GM12878 (cell line): ENCODE data around the gene PITX1. TPM values are rescaled to one million over a fixed set of nuclear protein-coding genes. Genes with fewer than 3 reads are reported as not detected.

Source experiments
- ATAC-seq: fragments of 200-7000 bp; cut with Tn5 transposase; 3 replicates; pipeline ENCODE4 v1.9.1; 2020; ENCODE audit warnings: mild to moderate bottlenecking, moderate library complexity
- BruUV-seq: library from RNA; stranded (reverse); fragments of 400-500 nt; replicated peaks from 2 replicates; lab custom pipeline; 2021; lab: Mats Ljungman, UMichigan
- CTCF ChIA-PET: fragments of 300-600 bp; sonication (Branson Sonifier 250); formaldehyde crosslinking; extraction: SDS; loops from one replicate; lab custom pipeline; 2021; ENCODE audit warnings: inconsistent platforms; lab: Yijun Ruan, JAX
- POLR2A ChIA-PET: fragments of 350-600 bp; formaldehyde crosslinking; extraction: SDS; loops from one replicate; lab custom pipeline; 2021; ENCODE audit warnings: inconsistent platforms; lab: Charles Lee
- RAD21 ChIA-PET: fragments of 300-600 bp; sonication (Branson Sonifier 250); formaldehyde crosslinking; loops from one replicate; lab custom pipeline; 2023; ENCODE audit warnings: antibody characterized with exemption; ENCODE audit not compliant: unreplicated experiment; lab: Charles Lee
- SMC1A ChIA-PET: fragments of 300-600 bp; sonication (Branson Sonifier 250); formaldehyde crosslinking; loops from one replicate; lab custom pipeline; 2023; ENCODE audit not compliant: unreplicated experiment, uncharacterized antibody; lab: Charles Lee
- DNase-seq: peaks from one replicate; pipeline ENCODE4 v3.0.0-alpha.2; 2011; ENCODE audit warnings: low read depth, low spot score
- FAIRE-seq: peaks from 3 replicates; lab custom pipeline; 2011; peaks lifted over from hg19 to GRCh38; lab: Jason Lieb, UNC
- H2AFZ ChIP-seq: 2 replicates; pipeline ENCODE4 v1.6.0; 2011; ENCODE audit warnings: low read depth, low read length, control low read depth; ENCODE audit not compliant: control insufficient read depth
- H3K27ac ChIP-seq: 2 replicates; pipeline ENCODE4 v1.5.1; 2011; ENCODE audit warnings: control low read depth; ENCODE audit not compliant: control insufficient read depth, insufficient read depth
- H3K27me3 ChIP-seq, 2 experiments: replicated peaks in 1 of 2; 2 replicates each; pipeline versions ENCODE4 v1.6.0 to v1.6.1; 2011; ENCODE audit warnings: low read length in 1 of 2; ENCODE audit not compliant: control insufficient read depth in 2 of 2, insufficient read depth in 2 of 2
- H3K36me3 ChIP-seq, 2 experiments: 2 replicates each; pipeline ENCODE4 v1.5.1; 2011; ENCODE audit warnings: low read length in 1 of 2; ENCODE audit not compliant: control insufficient read depth in 2 of 2, insufficient read depth in 2 of 2
- H3K4me1 ChIP-seq: 2 replicates; pipeline ENCODE4 v1.6.1; 2011; ENCODE audit warnings: mild to moderate bottlenecking, low read length, moderate library complexity, mixed read lengths; ENCODE audit not compliant: control insufficient read depth, insufficient read depth
- H3K4me2 ChIP-seq: 2 replicates; pipeline ENCODE4 v1.6.0; 2011; ENCODE audit warnings: control low read depth; ENCODE audit not compliant: control insufficient read depth, insufficient read depth
- H3K4me3 ChIP-seq: fragments of 200-600 bp; sonication (generic); 2 replicates; pipeline ENCODE4 v1.5.1; 2016
- H3K79me2 ChIP-seq: 2 replicates; pipeline ENCODE4 v1.6.0; 2011; ENCODE audit warnings: low read length; ENCODE audit not compliant: control insufficient read depth, insufficient read depth
- H3K9ac ChIP-seq: 2 replicates; pipeline ENCODE4 v1.8.0; 2011; ENCODE audit warnings: low read length, control low read depth, mixed read lengths; ENCODE audit not compliant: control insufficient read depth, insufficient read depth
- H3K9me3 ChIP-seq: replicated peaks from 3 replicates; pipeline ENCODE4 v1.5.1; 2011; ENCODE audit warnings: mild to moderate bottlenecking, low read length; ENCODE audit not compliant: control insufficient read depth, insufficient read depth
- H4K20me1 ChIP-seq: 2 replicates; pipeline ENCODE4 v1.6.0; 2011; ENCODE audit not compliant: control insufficient read depth, insufficient read depth
- BACH1 ChIP-seq: fragments of 450-650 bp; IDR thresholded peaks from 2 replicates; pipeline ENCODE4 v1.6.1; 2017; ENCODE audit warnings: mild to moderate bottlenecking, borderline replicate concordance
- CBX5 ChIP-seq: sonication (generic); IDR thresholded peaks from 2 replicates; pipeline ENCODE4 v1.6.1; 2016; ENCODE audit warnings: low read depth, moderate library complexity, mild to moderate bottlenecking, inconsistent platforms
- CHD2 ChIP-seq: IDR thresholded peaks from 2 replicates; pipeline ENCODE4 v1.6.1; 2011; ENCODE audit warnings: low read depth, low read length, improper control_type of control experiment, borderline replicate concordance
- CREB1 ChIP-seq: IDR thresholded peaks from 2 replicates; pipeline ENCODE4 v1.6.1; 2012; ENCODE audit warnings: low read depth, mild to moderate bottlenecking, inconsistent platforms
- EGR1 ChIP-seq, 2 experiments: IDR thresholded peaks; 1 replicate in 1 of 2; 2 replicates in 1 of 2; pipeline ENCODE4 v1.6.1; 2011 to 2012; ENCODE audit warnings: low read depth in 2 of 2, low read length in 2 of 2, borderline replicate concordance in 1 of 2, mild to moderate bottlenecking in 1 of 2, moderate library complexity in 1 of 2
- FOS ChIP-seq: IDR thresholded peaks from 3 replicates; pipeline ENCODE4 v1.6.1; 2011; ENCODE audit warnings: borderline replicate concordance; ENCODE audit not compliant: insufficient read length; ENCODE audit errors: extremely low read depth
- HDGF ChIP-seq: fragments of 450-650 bp; IDR thresholded peaks from 2 replicates; pipeline ENCODE4 v1.6.1; 2016; ENCODE audit warnings: antibody characterized with exemption
- KDM1A ChIP-seq: fragments of 200-600 bp; sonication (generic); IDR thresholded peaks from 2 replicates; pipeline ENCODE4 v1.6.1; 2016; ENCODE audit warnings: borderline replicate concordance
- MTA2 ChIP-seq: fragments of 450-650 bp; IDR thresholded peaks from 2 replicates; pipeline ENCODE4 v1.6.1; 2016; ENCODE audit warnings: low read depth, mild to moderate bottlenecking, moderate library complexity
- NFYA ChIP-seq: IDR thresholded peaks from 2 replicates; pipeline ENCODE4 v1.6.1; 2011; ENCODE audit warnings: low read depth, mild to moderate bottlenecking, low read length, improper control_type of control experiment, borderline replicate concordance
- SUZ12 ChIP-seq: fragments of 200-600 bp; sonication (generic); IDR thresholded peaks from one replicate; pipeline ENCODE4 v1.6.1; 2018; ENCODE audit warnings: antibody characterized with exemption, mild to moderate bottlenecking; ENCODE audit not compliant: unreplicated experiment
- TCF3 ChIP-seq: IDR thresholded peaks from 2 replicates; pipeline ENCODE4 v1.6.1; 2012; ENCODE audit warnings: low read depth, mild to moderate bottlenecking, low read length, borderline replicate concordance; ENCODE audit not compliant: insufficient read depth
- WGBS: methylation state at CpG from one replicate; pipeline ENCODE4 v1.1.6; 2016; ENCODE audit warnings: low lambda C conversion rate; ENCODE audit not compliant: insufficient replicate concordance, insufficient coverage; ENCODE audit errors: missing lambda C conversion rate; 5-methylcytosine and 5-hydroxymethylcytosine counted together
- in situ Hi-C: fragments of 300-500 bp; cut with MboI; formaldehyde crosslinking; loops from 9 replicates; pipeline ENCODE4 v1.14.3; 2018; ENCODE audit warnings: mixed read lengths
- intact Hi-C: fragments of 100-400 bp; cut with micrococcal nuclease; formaldehyde crosslinking; loops from one replicate; pipeline ENCODE4 v1.14.2; 2022; ENCODE audit not compliant: unreplicated experiment
- polyA plus RNA-seq, 11 experiments: library from polyadenylated mRNA; depleted of rRNA in 4 of 11; unstranded in 6 of 11; stranded (reverse) in 5 of 11; fragments of >200 nt; fragmentation: Nextera tagmentation in 4 of 11; fragmentation: Illumina TruSeq in 1 of 11; extraction: Ambion mirVana in 4 of 11; extraction: Trizol in 1 of 11; gene quantifications; 1 replicate in 1 of 11; 2 replicates in 10 of 11; pipeline versions ENCODE4 v1.2.1 to v1.2.3, GENCODE V29; 2011 to 2016; ENCODE audit warnings: inconsistent platforms in 2 of 11, missing spikeins in 2 of 11, low read depth in 1 of 11
- total RNA-seq, 4 experiments: library from RNA; depleted of rRNA in 3 of 4; stranded (reverse); fragments of >200 nt in 3 of 4; fragmentation: Illumina TruSeq in 1 of 4; extraction: Trizol in 1 of 4; gene quantifications; 2 replicates each; pipeline versions ENCODE4 v1.2.1 to v1.2.3, GENCODE V29; 2013 to 2021
- TF ChIP-seq, protein P1 (sequence below): fragments of 450-650 bp; formaldehyde crosslinking; IDR thresholded peaks from 2 replicates; pipeline ENCODE4 v1.4.0; 2022; ENCODE audit warnings: mild to moderate bottlenecking, moderate library complexity
- TF ChIP-seq, protein P2 (sequence below): fragments of 150-350 bp; IDR thresholded peaks from 2 replicates; pipeline ENCODE4 v1.6.1; 2014; ENCODE audit warnings: mild to moderate bottlenecking, low read depth, low read length

Gene PITX1
- total and polyA plus RNA-seq, 10 of the 15 experiments (the other 5 are each of a cell fraction or from before 2014, with no cell fraction given) = 0.16 to 1.1 (median 0.68) TPM; not detected in 5

DNA sequence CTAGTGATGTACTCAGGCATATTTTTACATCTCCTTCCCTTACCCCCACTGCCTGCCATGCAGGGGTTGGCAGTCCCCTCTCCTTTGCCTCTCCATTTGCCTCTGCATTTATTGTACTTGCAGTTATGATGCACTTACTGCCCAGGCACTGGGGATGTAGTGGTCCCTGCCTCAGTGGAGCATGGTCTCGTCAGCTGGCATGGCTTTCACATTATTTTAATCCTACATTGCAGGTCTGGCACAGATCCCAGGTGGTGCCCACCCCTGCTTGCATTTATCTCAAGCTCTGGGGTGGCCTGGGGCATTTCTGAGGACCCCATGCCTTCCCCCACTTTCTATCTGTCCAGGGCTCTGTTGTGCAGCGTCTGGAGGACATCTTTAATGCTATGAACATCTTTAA lies 23.2 kb upstream of the PITX1 start:
- Histone ChIP-seq H3K4me2 (no peak overlapping the region), H3K79me2 (no peaks in the 10 kb centered on the region), H3K27ac (no peak overlapping the region), H3K4me1 (peaks cover 14% of the 10 kb centered on the region), H4K20me1 (no peaks in the 10 kb centered on the region), H3K27me3 (peaks cover 0 to 3% of the 10 kb centered on the region in 2 experiments; a peak in 2 of 4 replicates), H2AFZ (no peak overlapping the region), H3K4me3 (no peak overlapping the region), H3K36me3 (no peaks in the 10 kb centered on the region), H3K9ac (no peak overlapping the region), H3K9me3 (no peaks in the 10 kb centered on the region)
- TF ChIP-seq TCF3 = no peak
- TF ChIP-seq CBX5 = no peak
- TF ChIP-seq BACH1 = no peak
- TF ChIP-seq NFYA = no peak
- TF ChIP-seq EGR1 (IDR thresholded peaks at IDR 0.05; ENCODE audit: borderline replicate concordance in 1 of 2, low read depth in 2 of 2, low read length in 2 of 2) = no peak
- TF ChIP-seq KDM1A = no peak
- no peak for TF ChIP-seq FOS
- TF ChIP-seq SUZ12 = no peak
- no peak for TF ChIP-seq CHD2
- no peak for TF ChIP-seq MTA2
- TF ChIP-seq HDGF = no peak
- TF ChIP-seq, protein P1, sequence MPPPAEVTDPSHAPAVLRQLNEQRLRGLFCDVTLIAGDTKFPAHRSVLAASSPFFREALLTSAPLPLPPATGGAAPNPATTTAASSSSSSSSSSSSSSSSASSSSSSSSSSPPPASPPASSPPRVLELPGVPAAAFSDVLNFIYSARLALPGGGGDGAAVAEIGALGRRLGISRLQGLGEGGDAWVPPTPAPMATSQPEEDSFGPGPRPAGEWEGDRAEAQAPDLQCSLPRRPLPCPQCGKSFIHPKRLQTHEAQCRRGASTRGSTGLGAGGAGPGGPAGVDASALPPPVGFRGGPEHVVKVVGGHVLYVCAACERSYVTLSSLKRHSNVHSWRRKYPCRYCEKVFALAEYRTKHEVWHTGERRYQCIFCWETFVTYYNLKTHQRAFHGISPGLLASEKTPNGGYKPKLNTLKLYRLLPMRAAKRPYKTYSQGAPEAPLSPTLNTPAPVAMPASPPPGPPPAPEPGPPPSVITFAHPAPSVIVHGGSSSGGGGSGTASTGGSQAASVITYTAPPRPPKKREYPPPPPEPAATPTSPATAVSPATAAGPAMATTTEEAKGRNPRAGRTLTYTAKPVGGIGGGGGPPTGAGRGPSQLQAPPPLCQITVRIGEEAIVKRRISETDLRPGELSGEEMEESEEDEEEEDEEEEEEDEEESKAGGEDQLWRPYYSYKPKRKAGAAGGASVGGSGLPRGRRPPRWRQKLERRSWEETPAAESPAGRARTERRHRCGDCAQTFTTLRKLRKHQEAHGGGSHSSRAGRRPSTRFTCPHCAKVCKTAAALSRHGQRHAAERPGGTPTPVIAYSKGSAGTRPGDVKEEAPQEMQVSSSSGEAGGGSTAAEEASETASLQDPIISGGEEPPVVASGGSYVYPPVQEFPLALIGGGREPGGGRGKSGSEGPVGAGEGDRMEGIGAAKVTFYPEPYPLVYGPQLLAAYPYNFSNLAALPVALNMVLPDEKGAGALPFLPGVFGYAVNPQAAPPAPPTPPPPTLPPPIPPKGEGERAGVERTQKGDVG (CRISPR knock-in tag) = no peak
- TF ChIP-seq, protein P2, sequence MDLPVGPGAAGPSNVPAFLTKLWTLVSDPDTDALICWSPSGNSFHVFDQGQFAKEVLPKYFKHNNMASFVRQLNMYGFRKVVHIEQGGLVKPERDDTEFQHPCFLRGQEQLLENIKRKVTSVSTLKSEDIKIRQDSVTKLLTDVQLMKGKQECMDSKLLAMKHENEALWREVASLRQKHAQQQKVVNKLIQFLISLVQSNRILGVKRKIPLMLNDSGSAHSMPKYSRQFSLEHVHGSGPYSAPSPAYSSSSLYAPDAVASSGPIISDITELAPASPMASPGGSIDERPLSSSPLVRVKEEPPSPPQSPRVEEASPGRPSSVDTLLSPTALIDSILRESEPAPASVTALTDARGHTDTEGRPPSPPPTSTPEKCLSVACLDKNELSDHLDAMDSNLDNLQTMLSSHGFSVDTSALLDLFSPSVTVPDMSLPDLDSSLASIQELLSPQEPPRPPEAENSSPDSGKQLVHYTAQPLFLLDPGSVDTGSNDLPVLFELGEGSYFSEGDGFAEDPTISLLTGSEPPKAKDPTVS = no peak
- no peak for TF ChIP-seq CREB1
- in situ Hi-C loops (no loop called here), intact Hi-C loops (no loop called here)
- ATAC-seq = no peak
- SMC1A ChIA-PET = no interaction called here
- CTCF ChIA-PET = no interaction called here
- FAIRE-seq = no peak
- RAD21 ChIA-PET = no interaction called here
- WGBS = 0% methylated on average over 2 of the region's 2 CpGs
- BruUV-seq = no TSS peak
- POLR2A ChIA-PET = no interaction called here
- DNase-seq = no peak
